Measurements from ENCODE around the gene MT2A. TPM values are rescaled to one million over a fixed set of nuclear protein-coding genes. Genes with fewer than 3 reads are reported as not detected.

MT2A gene
- total RNA-seq, 1 donor from 2014 or later: 2.4 TPM

GRCh38 chr16:56634715-56635440, 26.5 kb downstream of the MT2A start:
- H3K4me1 Mint-ChIP-seq (ENCODE audit: unreplicated experiment): peaks cover 10% of the 10 kb centered on the region
- no peak for DNase-seq (ENCODE audit: low spot score)

DNA sequence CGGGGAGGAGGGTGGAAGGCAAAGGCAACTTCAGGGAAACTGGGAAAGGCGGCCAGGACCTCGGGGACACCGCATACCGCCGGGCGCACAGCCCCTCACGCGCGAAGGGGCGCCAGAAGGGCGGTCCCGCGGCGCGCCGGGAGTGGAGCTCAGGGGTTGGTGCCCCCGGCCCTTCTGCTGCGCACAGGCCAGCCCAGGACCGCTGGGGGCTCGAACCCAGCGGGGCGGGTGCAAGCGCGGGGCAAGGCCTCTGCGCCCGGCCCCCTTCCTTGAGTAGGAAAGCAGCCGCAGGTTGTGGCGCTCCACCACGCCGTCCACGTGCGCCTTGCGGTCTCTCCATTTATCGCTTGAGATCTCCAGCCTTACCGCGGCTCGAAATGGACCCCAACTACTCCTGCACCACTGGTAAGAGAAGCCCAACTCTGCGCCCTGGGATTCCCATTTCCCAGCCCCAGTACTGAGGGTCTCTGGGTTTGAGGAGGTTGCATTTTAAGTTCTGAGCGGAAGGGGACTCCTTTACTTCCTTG, 27.1 kb downstream of the MT2A start:
- Mint-ChIP-seq H3K27me3 (ENCODE audit: unreplicated experiment) (peaks cover 47% of the 10 kb centered on the region), H3K27ac (ENCODE audit: unreplicated experiment) (no peak overlapping the region), H3K4me1 (ENCODE audit: unreplicated experiment) (peaks cover 10% of the 10 kb centered on the region), H3K4me3 (ENCODE audit: unreplicated experiment) (no peak overlapping the region), H3K9me3 (ENCODE audit: unreplicated experiment) (no peaks in the 10 kb centered on the region), H3K36me3 (ENCODE audit: low read depth, unreplicated experiment) (no peaks in the 10 kb centered on the region)
- TF ChIP-seq, protein P1, sequence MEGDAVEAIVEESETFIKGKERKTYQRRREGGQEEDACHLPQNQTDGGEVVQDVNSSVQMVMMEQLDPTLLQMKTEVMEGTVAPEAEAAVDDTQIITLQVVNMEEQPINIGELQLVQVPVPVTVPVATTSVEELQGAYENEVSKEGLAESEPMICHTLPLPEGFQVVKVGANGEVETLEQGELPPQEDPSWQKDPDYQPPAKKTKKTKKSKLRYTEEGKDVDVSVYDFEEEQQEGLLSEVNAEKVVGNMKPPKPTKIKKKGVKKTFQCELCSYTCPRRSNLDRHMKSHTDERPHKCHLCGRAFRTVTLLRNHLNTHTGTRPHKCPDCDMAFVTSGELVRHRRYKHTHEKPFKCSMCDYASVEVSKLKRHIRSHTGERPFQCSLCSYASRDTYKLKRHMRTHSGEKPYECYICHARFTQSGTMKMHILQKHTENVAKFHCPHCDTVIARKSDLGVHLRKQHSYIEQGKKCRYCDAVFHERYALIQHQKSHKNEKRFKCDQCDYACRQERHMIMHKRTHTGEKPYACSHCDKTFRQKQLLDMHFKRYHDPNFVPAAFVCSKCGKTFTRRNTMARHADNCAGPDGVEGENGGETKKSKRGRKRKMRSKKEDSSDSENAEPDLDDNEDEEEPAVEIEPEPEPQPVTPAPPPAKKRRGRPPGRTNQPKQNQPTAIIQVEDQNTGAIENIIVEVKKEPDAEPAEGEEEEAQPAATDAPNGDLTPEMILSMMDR (IDR thresholded peaks at IDR 0.05; ENCODE audit: unreplicated experiment): no peak
- DNase-seq (ENCODE audit: low spot score): no peak

More at GRCh38 chr16:56634715-56635440, 26.5 kb downstream of the MT2A start:
- Mint-ChIP-seq H3K4me3 (ENCODE audit: unreplicated experiment) (no peak overlapping the region), H3K9me3 (ENCODE audit: unreplicated experiment) (no peaks in the 10 kb centered on the region), H3K27ac (ENCODE audit: unreplicated experiment) (no peak overlapping the region), H3K36me3 (ENCODE audit: low read depth, unreplicated experiment) (no peaks in the 10 kb centered on the region), H3K27me3 (ENCODE audit: unreplicated experiment) (peaks cover 47% of the 10 kb centered on the region)
- TF ChIP-seq, protein P1 (IDR thresholded peaks at IDR 0.05; ENCODE audit: unreplicated experiment): no peak

- no peak for DNase-seq (ENCODE audit: low spot score)
- Mint-ChIP-seq H3K36me3 (ENCODE audit: low read depth, unreplicated experiment) (no peaks in the 10 kb centered on the region), H3K4me3 (ENCODE audit: unreplicated experiment) (no peak overlapping the region), H3K27ac (ENCODE audit: unreplicated experiment) (no peak overlapping the region), H3K4me1 (ENCODE audit: unreplicated experiment) (peaks cover 10% of the 10 kb centered on the region), H3K27me3 (ENCODE audit: unreplicated experiment) (peaks cover 39% of the 10 kb centered on the region), H3K9me3 (ENCODE audit: unreplicated experiment) (no peaks in the 10 kb centered on the region)
- TF ChIP-seq, protein P1 (IDR thresholded peaks at IDR 0.05; ENCODE audit: unreplicated experiment): no peak
These were observed 28.4 kb downstream of the MT2A start for GRCh38 chr16:56636616-56637413.

DNA sequence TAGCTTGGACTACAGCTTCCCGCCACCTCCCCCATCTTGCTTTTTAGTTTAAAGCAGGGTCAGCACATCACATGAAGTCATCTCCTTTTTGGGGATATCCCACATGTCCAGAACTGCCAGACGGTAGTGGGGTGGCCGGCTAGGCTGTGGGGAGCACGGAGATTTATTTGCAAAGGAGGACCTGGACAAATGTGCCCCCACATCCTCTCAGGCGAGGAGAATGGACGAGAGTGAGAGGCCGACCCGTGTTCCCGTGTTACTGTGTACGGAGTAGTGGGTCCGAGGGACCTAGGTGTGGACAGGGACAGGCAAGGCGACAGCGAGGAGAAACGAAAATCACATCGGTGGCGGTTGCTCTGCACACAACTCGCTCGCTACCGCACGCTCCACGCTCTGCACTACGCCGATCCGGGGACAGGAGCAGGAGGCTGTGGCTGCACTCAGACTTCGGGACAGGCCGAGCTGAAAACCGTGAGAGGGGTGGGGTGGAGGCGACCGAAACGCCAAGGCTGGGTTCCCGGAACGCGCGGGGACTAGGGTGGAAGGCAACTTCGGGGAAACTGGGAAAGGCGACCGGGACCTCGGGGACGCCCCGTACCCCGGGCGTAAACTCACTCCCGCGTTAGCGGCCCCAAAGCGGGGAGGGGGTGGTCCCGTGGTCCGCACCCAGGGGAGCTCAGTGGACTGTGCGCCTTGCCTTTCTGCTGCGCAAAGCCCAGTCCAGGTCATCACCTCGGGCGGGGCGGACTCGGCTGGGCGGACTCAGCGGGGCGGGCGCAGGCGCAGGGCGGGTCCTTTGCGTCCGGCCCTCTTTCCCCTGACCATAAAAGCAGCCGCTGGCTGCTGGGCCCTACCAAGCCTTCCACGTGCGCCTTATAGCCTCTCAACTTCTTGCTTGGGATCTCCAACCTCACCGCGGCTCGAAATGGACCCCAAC, 29.7 kb downstream of the MT2A start, which contains the start of gene MT1A:
Gene MT1A (plus strand): TSS at position 853 of the 937 bp plus-strand sequence. CDS start 73 bp downstream, at position 926.
- TF ChIP-seq, protein P1 (IDR thresholded peaks at IDR 0.05; ENCODE audit: unreplicated experiment): no peak
- Mint-ChIP-seq H3K27ac (ENCODE audit: unreplicated experiment) (no peak within 1 kb of the TSS), H3K4me1 (ENCODE audit: unreplicated experiment) (peaks cover 7% of the 10 kb centered on the region), H3K9me3 (ENCODE audit: unreplicated experiment) (no peaks in the 10 kb centered on the region), H3K4me3 (ENCODE audit: unreplicated experiment) (peak within 1 kb of the TSS; percentile 11), H3K27me3 (ENCODE audit: unreplicated experiment) (peaks cover 38% of the 10 kb centered on the region), H3K36me3 (ENCODE audit: low read depth, unreplicated experiment) (no peaks in the 10 kb centered on the region)
- no peak for DNase-seq (ENCODE audit: low spot score)
